Dendritic cell treated with granulocyte-macrophage colony-stimulating factor and Interleukin-4, amounts not matched to agents 40 ng/mL and 50 ng/mL, for 4 days (primary cell): ENCODE results near the gene PLCD1.
A peak's percentile ranks its signal among the peaks of the same experiment; 100 is the strongest.

Source experiments
- H3K27ac Mint-ChIP-seq: one replicate; pipeline ENCODE4 v1.8.0; 2022; ENCODE audit warnings: mild to moderate bottlenecking, mixed read lengths
- H3K27me3 Mint-ChIP-seq: one replicate; pipeline ENCODE4 v1.8.0; 2022; ENCODE audit warnings: mild to moderate bottlenecking, mixed read lengths
- H3K36me3 Mint-ChIP-seq: one replicate; pipeline ENCODE4 v1.8.0; 2022; ENCODE audit warnings: low read depth, mixed read lengths
- H3K4me1 Mint-ChIP-seq: one replicate; pipeline ENCODE4 v1.8.0; 2022; ENCODE audit warnings: low read depth, mixed read lengths
- H3K4me3 Mint-ChIP-seq: one replicate; pipeline ENCODE4 v1.8.0; 2022; ENCODE audit warnings: mild to moderate bottlenecking, moderate library complexity, mixed read lengths
- H3K9me3 Mint-ChIP-seq: one replicate; pipeline ENCODE4 v1.8.0; 2022; ENCODE audit warnings: mixed read lengths
- intact Hi-C: fragments of 100-400 bp; cut with micrococcal nuclease; formaldehyde crosslinking; loops from one replicate; pipeline ENCODE4 v1.15.0; 2022

Gene PLCD1

GRCh38 chr3:38016847-38017444, 12.5 kb downstream of the PLCD1 start:
- H3K27me3 Mint-ChIP-seq = no peaks in the 10 kb centered on the region
- intact Hi-C loops = no loop called here
- H3K4me3 Mint-ChIP-seq = no peak overlapping the region
- peaks cover 45% of the 10 kb centered on the region for H3K36me3 Mint-ChIP-seq
- H3K4me1 Mint-ChIP-seq = peaks cover 3% of the 10 kb centered on the region
- no peak overlapping the region for H3K27ac Mint-ChIP-seq
- H3K9me3 Mint-ChIP-seq = peaks cover 7% of the 10 kb centered on the region

- intact Hi-C loops = no loop called here
- Mint-ChIP-seq H3K4me1 (no peaks in the 10 kb centered on the region), H3K27ac (no peak overlapping the region), H3K4me3 (no peak overlapping the region), H3K36me3 (peaks cover 45% of the 10 kb centered on the region), H3K27me3 (no peaks in the 10 kb centered on the region), H3K9me3 (peaks cover 7% of the 10 kb centered on the region)
These were observed 13.0 kb downstream of the PLCD1 start for GRCh38 chr3:38016410-38016809.

- intact Hi-C loops = no loop called here
- H3K4me1 Mint-ChIP-seq = no peaks in the 10 kb centered on the region
- peaks cover 49% of the 10 kb centered on the region for H3K36me3 Mint-ChIP-seq
- H3K9me3 Mint-ChIP-seq = peaks cover 7% of the 10 kb centered on the region
- H3K27me3 Mint-ChIP-seq = no peaks in the 10 kb centered on the region
- H3K4me3 Mint-ChIP-seq = no peak overlapping the region
- no peak overlapping the region for H3K27ac Mint-ChIP-seq
These were observed 13.5 kb downstream of the PLCD1 start for GRCh38 chr3:38015984-38016383.

- H3K9me3 Mint-ChIP-seq = peaks cover 7% of the 10 kb centered on the region
- H3K27ac Mint-ChIP-seq = no peak overlapping the region
- H3K4me3 Mint-ChIP-seq = no peak overlapping the region
- intact Hi-C loops = no loop called here
- no peaks in the 10 kb centered on the region for H3K4me1 Mint-ChIP-seq
- peaks cover 51% of the 10 kb centered on the region for H3K36me3 Mint-ChIP-seq
- no peaks in the 10 kb centered on the region for H3K27me3 Mint-ChIP-seq
These were observed 14.0 kb downstream of the PLCD1 start for GRCh38 chr3:38015485-38015884.

GRCh38 chr3:38011111-38011510, 18.3 kb downstream of the PLCD1 start:
- Mint-ChIP-seq H3K4me3 (no peak overlapping the region), H3K27ac (no peak overlapping the region), H3K4me1 (peaks cover 14% of the 10 kb centered on the region), H3K27me3 (no peaks in the 10 kb centered on the region), H3K36me3 (peaks cover 42% of the 10 kb centered on the region), H3K9me3 (peaks cover 2% of the 10 kb centered on the region)
- intact Hi-C loops = no loop called here

GRCh38 chr3:38009807-38010591, 19.4 kb downstream of the PLCD1 start:
- Mint-ChIP-seq H3K4me3 (no peak overlapping the region), H3K27me3 (no peaks in the 10 kb centered on the region), H3K4me1 (peaks cover 14% of the 10 kb centered on the region), H3K36me3 (peaks cover 47% of the 10 kb centered on the region), H3K9me3 (no peaks in the 10 kb centered on the region), H3K27ac (peak overlapping the region; percentile 47)
- intact Hi-C loops = no loop called here

- intact Hi-C loops = no loop called here
- no peaks in the 10 kb centered on the region for H3K9me3 Mint-ChIP-seq
- H3K27ac Mint-ChIP-seq = no peak overlapping the region
- no peak overlapping the region for H3K4me3 Mint-ChIP-seq
- H3K4me1 Mint-ChIP-seq = peaks cover 22% of the 10 kb centered on the region
- H3K27me3 Mint-ChIP-seq = no peaks in the 10 kb centered on the region
- H3K36me3 Mint-ChIP-seq = peaks cover 55% of the 10 kb centered on the region
These were observed 20.4 kb downstream of the PLCD1 start for GRCh38 chr3:38008971-38009580.

- Mint-ChIP-seq H3K27ac (no peak overlapping the region), H3K4me3 (no peak overlapping the region), H3K27me3 (no peaks in the 10 kb centered on the region), H3K36me3 (peaks cover 55% of the 10 kb centered on the region), H3K9me3 (no peaks in the 10 kb centered on the region), H3K4me1 (peaks cover 30% of the 10 kb centered on the region)
- intact Hi-C loops = no loop called here
These were observed 21.2 kb downstream of the PLCD1 start for GRCh38 chr3:38008191-38008701.

- H3K9me3 Mint-ChIP-seq = no peaks in the 10 kb centered on the region
- intact Hi-C loops = no loop called here
- H3K36me3 Mint-ChIP-seq = peaks cover 60% of the 10 kb centered on the region
- H3K4me3 Mint-ChIP-seq = no peak overlapping the region
- H3K27me3 Mint-ChIP-seq = no peaks in the 10 kb centered on the region
- peaks cover 35% of the 10 kb centered on the region for H3K4me1 Mint-ChIP-seq
- no peak overlapping the region for H3K27ac Mint-ChIP-seq
These were observed 21.7 kb downstream of the PLCD1 start for GRCh38 chr3:38007754-38008090.

- Mint-ChIP-seq H3K27ac (no peak overlapping the region), H3K27me3 (no peaks in the 10 kb centered on the region), H3K36me3 (peaks cover 72% of the 10 kb centered on the region), H3K4me1 (peaks cover 35% of the 10 kb centered on the region), H3K4me3 (no peak overlapping the region), H3K9me3 (no peaks in the 10 kb centered on the region)
- intact Hi-C loops = no loop called here
These were observed 22.9 kb downstream of the PLCD1 start for GRCh38 chr3:38006445-38006995.

GRCh38 chr3:38006031-38006430, 23.4 kb downstream of the PLCD1 start:
- no peaks in the 10 kb centered on the region for H3K9me3 Mint-ChIP-seq
- peaks cover 70% of the 10 kb centered on the region for H3K36me3 Mint-ChIP-seq
- H3K4me1 Mint-ChIP-seq = peaks cover 35% of the 10 kb centered on the region
- intact Hi-C loops = no loop called here
- H3K27me3 Mint-ChIP-seq = no peaks in the 10 kb centered on the region
- no peak overlapping the region for H3K4me3 Mint-ChIP-seq
- H3K27ac Mint-ChIP-seq = no peak overlapping the region

GRCh38 chr3:38005076-38006020, 24.1 kb downstream of the PLCD1 start:
- intact Hi-C loops = no loop called here
- H3K36me3 Mint-ChIP-seq = peaks cover 67% of the 10 kb centered on the region
- peaks cover 37% of the 10 kb centered on the region for H3K4me1 Mint-ChIP-seq
- H3K9me3 Mint-ChIP-seq = no peaks in the 10 kb centered on the region
- no peak overlapping the region for H3K4me3 Mint-ChIP-seq
- no peaks in the 10 kb centered on the region for H3K27me3 Mint-ChIP-seq
- no peak overlapping the region for H3K27ac Mint-ChIP-seq

GRCh38 chr3:38004415-38005075, 24.9 kb downstream of the PLCD1 start:
- intact Hi-C loops = no loop called here
- peaks cover 37% of the 10 kb centered on the region for H3K4me1 Mint-ChIP-seq
- H3K27me3 Mint-ChIP-seq = no peaks in the 10 kb centered on the region
- H3K27ac Mint-ChIP-seq = no peak overlapping the region
- H3K4me3 Mint-ChIP-seq = no peak overlapping the region
- peaks cover 67% of the 10 kb centered on the region for H3K36me3 Mint-ChIP-seq
- H3K9me3 Mint-ChIP-seq = no peaks in the 10 kb centered on the region
